Measurements from ENCODE around the gene NECAP2. TPM values are rescaled to one million over a fixed set of nuclear protein-coding genes. Genes with fewer than 3 reads are reported as not detected.

The NECAP2 gene
- total and polyA plus RNA-seq, 4 experiments from 2014 or later: 154 to 341 (median 204) TPM

DNA sequence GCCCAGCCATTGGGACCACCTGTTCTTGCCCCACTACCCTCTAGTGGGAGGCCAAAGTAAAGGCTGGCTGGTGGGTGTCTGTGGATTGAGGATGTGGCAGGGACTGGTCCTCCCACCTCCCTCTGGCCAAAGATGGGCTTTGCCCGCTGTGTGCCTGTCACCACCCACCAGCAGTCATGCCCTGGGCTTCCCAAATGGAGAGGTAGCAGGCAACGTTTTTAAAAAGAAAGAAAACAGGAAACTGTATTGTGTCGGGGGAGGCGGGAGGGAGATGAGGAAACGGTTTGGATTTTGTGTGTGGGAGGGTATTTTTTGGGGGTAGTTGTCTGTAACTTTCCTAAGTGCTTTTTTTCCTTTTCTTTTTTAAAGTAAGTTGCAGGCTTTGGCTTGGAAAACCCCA, 43.4 kb upstream of the NECAP2 start:
- no peaks in the 10 kb centered on the region for H3K27me3 Mint-ChIP-seq
- Histone ChIP-seq H3K36me3 (ENCODE audit: insufficient read depth, low read length) (peaks cover 55% of the 10 kb centered on the region), H3K4me1 (ENCODE audit: insufficient read depth, low read length) (peaks cover 4% of the 10 kb centered on the region), H3K4me3 (ENCODE audit: low read length in 2 of 2) (no peak overlapping the region), H3K27me3 (ENCODE audit: insufficient read depth, low read length) (no peaks in the 10 kb centered on the region), H3K27ac (ENCODE audit: low read depth, low read length) (no peak overlapping the region), H3K9me3 (ENCODE audit: control insufficient read depth in 1 of 2, low read length in 2 of 2) (no peaks in the 10 kb centered on the region)
- ChIA-PET POLR2A (ENCODE audit: partially characterized antibody) (no interaction called here), CTCF (ENCODE audit: partially characterized antibody) (no interaction called here)
- no peaks in the 10 kb centered on the region for H3K9me3 Mint-ChIP-seq
- H3K36me3 Mint-ChIP-seq: peaks cover 25 to 61% of the 10 kb centered on the region in 2 donors
- peak overlapping the region in 6 of 7 donors; percentile 35 to 68 (median 45) for H3K27ac Mint-ChIP-seq
- peaks cover 9 to 18% (median 13%) of the 10 kb centered on the region in 4 donors for H3K4me1 Mint-ChIP-seq
- intact Hi-C loops (cut with micrococcal nuclease): no loop called here
- no peak overlapping the region for H3K4me3 Mint-ChIP-seq
- DNase-seq: no peak

DNA sequence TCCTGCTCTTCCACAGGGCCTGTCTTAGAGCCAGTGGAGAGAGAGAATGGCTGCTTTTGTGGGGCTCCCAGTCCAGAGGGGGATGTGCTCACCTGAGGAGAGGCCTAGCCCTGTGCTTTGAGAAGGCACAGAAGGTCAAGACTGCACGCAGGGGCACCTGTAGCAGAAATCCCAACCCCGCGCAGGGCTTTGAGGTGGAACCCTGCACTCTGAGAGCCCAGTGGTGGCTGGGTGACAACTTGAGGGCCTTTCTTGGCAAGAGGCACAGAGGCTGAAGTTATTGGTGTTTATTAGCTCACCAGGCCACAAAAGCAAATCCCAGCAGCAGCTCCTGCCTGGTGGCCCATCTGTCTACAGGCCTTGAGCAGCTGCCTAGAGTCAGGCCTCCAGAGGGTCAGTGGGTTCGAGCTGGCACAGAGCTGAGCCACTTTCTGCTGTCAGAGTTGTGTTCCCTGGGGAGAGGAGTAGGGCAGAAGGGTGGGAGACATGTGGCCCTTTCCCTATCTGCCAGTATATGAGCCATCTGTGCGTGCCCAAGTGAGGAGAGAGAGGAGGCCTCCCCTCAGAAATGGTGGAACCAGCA, 42.1 kb upstream of the NECAP2 start:
- CTCF ChIA-PET (ENCODE audit: partially characterized antibody): no interaction called here
- no peaks in the 10 kb centered on the region for H3K27me3 Mint-ChIP-seq
- Histone ChIP-seq H3K9me3 (ENCODE audit: control insufficient read depth in 1 of 2, low read length in 2 of 2) (no peaks in the 10 kb centered on the region), H3K36me3 (ENCODE audit: insufficient read depth, low read length) (peaks cover 41% of the 10 kb centered on the region), H3K4me3 (ENCODE audit: low read length in 2 of 2) (no peak overlapping the region), H3K4me1 (ENCODE audit: insufficient read depth, low read length) (no peaks in the 10 kb centered on the region), H3K27ac (ENCODE audit: low read depth, low read length) (no peak overlapping the region), H3K27me3 (ENCODE audit: insufficient read depth, low read length) (no peaks in the 10 kb centered on the region)
- H3K36me3 Mint-ChIP-seq: peaks cover 18 to 50% of the 10 kb centered on the region in 2 donors
- intact Hi-C loops (cut with micrococcal nuclease): no loop called here
- H3K9me3 Mint-ChIP-seq: peaks cover 0 to under 1% (median 0%) of the 10 kb centered on the region in 8 donors
- peaks cover 0 to 7% (median 3%) of the 10 kb centered on the region in 4 donors for H3K4me1 Mint-ChIP-seq
- DNase-seq: no peak
- H3K4me3 Mint-ChIP-seq: no peak overlapping the region
- H3K27ac Mint-ChIP-seq: peak overlapping the region in 4 of 7 donors; percentile 12 to 41 (median 20)
- POLR2A ChIA-PET (ENCODE audit: partially characterized antibody): no interaction called here

DNA sequence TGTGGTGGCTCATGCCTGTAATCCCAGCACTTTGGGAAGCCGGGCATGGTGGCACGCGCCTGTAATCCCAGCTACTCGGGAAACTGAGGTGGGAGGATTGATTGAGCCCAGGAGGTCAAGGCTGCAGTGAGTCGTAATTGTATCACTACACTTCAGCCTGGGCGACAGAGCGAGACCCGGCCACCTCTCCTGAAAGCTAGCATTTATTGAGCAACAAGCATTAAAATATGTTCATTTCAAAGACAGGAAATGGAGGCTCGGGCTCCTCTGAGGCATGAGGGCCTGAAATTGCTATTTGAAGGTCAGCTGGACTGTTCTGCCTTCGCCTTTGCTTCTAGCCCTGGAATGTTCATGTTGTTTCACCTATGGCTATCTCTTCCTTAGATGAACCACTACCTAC, 37.8 kb upstream of the NECAP2 start:
- Histone ChIP-seq H3K27ac (ENCODE audit: low read depth, low read length) (no peak overlapping the region), H3K4me3 (ENCODE audit: low read length in 2 of 2) (no peak overlapping the region), H3K9me3 (ENCODE audit: control insufficient read depth in 1 of 2, low read length in 2 of 2) (no peaks in the 10 kb centered on the region), H3K27me3 (ENCODE audit: insufficient read depth, low read length) (no peaks in the 10 kb centered on the region), H3K36me3 (ENCODE audit: insufficient read depth, low read length) (peaks cover 4% of the 10 kb centered on the region), H3K4me1 (ENCODE audit: insufficient read depth, low read length) (no peaks in the 10 kb centered on the region)
- H3K4me3 Mint-ChIP-seq: no peak overlapping the region
- no peak for DNase-seq
- H3K9me3 Mint-ChIP-seq: peaks cover 0 to 1% (median 0%) of the 10 kb centered on the region in 8 donors
- intact Hi-C loops (cut with micrococcal nuclease): no loop called here
- CTCF ChIA-PET (ENCODE audit: partially characterized antibody): no interaction called here
- no peak overlapping the region for H3K27ac Mint-ChIP-seq
- H3K4me1 Mint-ChIP-seq: peaks cover 0 to 3% (median under 1%) of the 10 kb centered on the region in 4 donors
- H3K27me3 Mint-ChIP-seq: no peaks in the 10 kb centered on the region
- POLR2A ChIA-PET (ENCODE audit: partially characterized antibody): no interaction called here
- H3K36me3 Mint-ChIP-seq: peaks cover 3 to 12% of the 10 kb centered on the region in 2 donors

DNA sequence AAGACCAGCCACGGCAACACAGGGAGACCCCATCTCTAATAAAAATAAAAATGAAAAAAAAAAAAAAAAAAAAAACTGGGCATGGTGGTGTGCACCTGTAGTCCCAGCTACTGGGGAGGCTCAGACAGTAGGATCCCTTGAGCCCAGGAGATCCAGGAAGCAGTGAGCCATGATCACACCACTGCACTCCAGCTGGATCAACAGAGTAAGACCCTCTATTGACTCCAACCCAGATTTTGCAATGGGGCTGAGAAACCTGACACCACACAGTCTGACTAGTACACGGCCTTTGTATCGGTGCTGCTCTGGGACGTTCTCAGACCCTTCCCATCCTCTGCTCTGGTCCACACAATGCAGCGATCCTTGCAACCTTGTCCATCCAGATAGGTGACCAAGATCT, 35.1 kb upstream of the NECAP2 start:
- H3K4me3 Mint-ChIP-seq: no peak overlapping the region
- H3K27me3 Mint-ChIP-seq: no peaks in the 10 kb centered on the region
- H3K27ac ChIP-seq (ENCODE audit: low read depth, low read length): no peak overlapping the region
- H3K27me3 ChIP-seq (ENCODE audit: insufficient read depth, low read length): no peaks in the 10 kb centered on the region
- no peaks in the 10 kb centered on the region for H3K36me3 ChIP-seq (ENCODE audit: insufficient read depth, low read length)
- H3K9me3 ChIP-seq (ENCODE audit: control insufficient read depth in 1 of 2, low read length in 2 of 2): no peaks in the 10 kb centered on the region
- H3K27ac Mint-ChIP-seq: peak overlapping the region in 1 of 7 donors; percentile 31
- CTCF ChIA-PET (ENCODE audit: partially characterized antibody): interaction anchor here (0.7 kb wide), 1 partner anchor 826 kb away, joined by 3 read pairs; no protein-coding TSS in a partner anchor
- no peak overlapping the region for H3K4me3 ChIP-seq (ENCODE audit: low read length in 2 of 2)
- POLR2A ChIA-PET (ENCODE audit: partially characterized antibody): no interaction called here
- intact Hi-C loops (cut with micrococcal nuclease): no loop called here
- H3K4me1 ChIP-seq (ENCODE audit: insufficient read depth, low read length): no peaks in the 10 kb centered on the region
- H3K36me3 Mint-ChIP-seq: no peaks in the 10 kb centered on the region
- H3K9me3 Mint-ChIP-seq: peaks cover 0 to 1% (median 0%) of the 10 kb centered on the region in 8 donors
- DNase-seq: no peak
- peaks cover 0 to 2% (median under 1%) of the 10 kb centered on the region in 4 donors for H3K4me1 Mint-ChIP-seq

DNA sequence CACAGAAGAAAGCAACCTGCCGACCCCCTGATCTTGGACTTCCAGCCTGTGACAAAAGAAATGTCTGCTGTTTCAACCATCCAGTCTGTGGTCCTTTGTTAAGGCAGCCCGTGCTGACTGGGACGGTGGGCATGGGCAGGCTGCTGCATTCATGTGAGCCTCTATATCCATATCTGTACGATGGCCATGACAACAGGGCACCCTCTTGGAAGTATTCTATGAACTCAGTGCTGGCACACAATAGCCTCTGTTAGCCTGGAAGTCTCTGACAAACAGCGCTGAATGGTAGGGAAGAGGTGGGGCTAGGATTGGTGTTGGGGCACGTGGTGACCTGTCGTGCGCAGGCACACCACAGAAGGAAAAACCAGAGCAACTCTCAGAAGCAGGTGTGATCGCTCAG, 33.7 kb upstream of the NECAP2 start:
- Mint-ChIP-seq H3K4me3 (no peak overlapping the region), H3K9me3 (peaks cover 0 to 3% (median 0%) of the 10 kb centered on the region in 8 donors), H3K27me3 (no peaks in the 10 kb centered on the region), H3K36me3 (no peaks in the 10 kb centered on the region), H3K4me1 (peaks cover 0 to 1% (median 0%) of the 10 kb centered on the region in 4 donors), H3K27ac (peak overlapping the region in 1 of 7 donors; percentile 50)
- Histone ChIP-seq H3K27ac (ENCODE audit: low read depth, low read length) (no peak overlapping the region), H3K4me3 (ENCODE audit: low read length in 2 of 2) (no peak overlapping the region), H3K36me3 (ENCODE audit: insufficient read depth, low read length) (no peaks in the 10 kb centered on the region), H3K9me3 (ENCODE audit: control insufficient read depth in 1 of 2, low read length in 2 of 2) (no peaks in the 10 kb centered on the region), H3K27me3 (ENCODE audit: insufficient read depth, low read length) (no peaks in the 10 kb centered on the region), H3K4me1 (ENCODE audit: insufficient read depth, low read length) (no peaks in the 10 kb centered on the region)
- no peak for DNase-seq
- POLR2A ChIA-PET (ENCODE audit: partially characterized antibody): no interaction called here
- CTCF ChIA-PET (ENCODE audit: partially characterized antibody): no interaction called here
- intact Hi-C loops (cut with micrococcal nuclease): no loop called here

DNA sequence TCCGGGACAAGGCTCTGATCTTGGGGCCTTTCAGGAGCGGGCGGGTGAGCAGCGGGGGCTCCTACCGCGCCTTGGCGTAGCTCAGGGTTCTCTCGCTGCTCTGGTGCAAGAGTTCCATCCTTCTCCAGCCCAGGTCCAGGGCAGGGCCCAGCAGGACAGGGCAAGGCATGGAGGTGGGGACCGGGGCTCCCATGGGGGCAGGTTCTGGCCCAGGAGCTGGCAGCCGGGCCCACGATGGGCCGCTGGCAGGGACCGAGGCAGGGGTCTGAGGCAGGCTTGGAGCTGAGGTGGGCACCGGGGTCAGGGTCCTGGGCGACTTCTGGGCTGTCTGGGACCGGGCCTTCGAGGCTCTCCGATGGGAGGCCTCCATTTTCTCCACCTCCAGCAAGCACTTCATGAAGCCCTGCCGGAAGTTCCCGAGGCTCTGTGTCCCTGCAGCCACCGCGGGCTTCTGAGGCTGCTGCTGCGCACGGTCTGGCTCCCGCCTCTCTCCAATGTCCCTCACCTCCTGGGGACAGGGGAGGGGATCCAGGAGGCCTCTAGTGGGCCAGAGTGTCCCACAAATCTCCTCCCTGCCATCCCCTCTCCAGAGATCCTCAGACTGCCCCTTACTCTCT, 30.9 kb upstream of the NECAP2 start:
- no peaks in the 10 kb centered on the region for H3K9me3 ChIP-seq (ENCODE audit: control insufficient read depth in 1 of 2, low read length in 2 of 2)
- ChIA-PET POLR2A (ENCODE audit: partially characterized antibody) (no interaction called here), CTCF (ENCODE audit: partially characterized antibody) (no interaction called here)
- Mint-ChIP-seq H3K9me3 (peaks cover 0 to 2% (median 0%) of the 10 kb centered on the region in 8 donors), H3K27me3 (no peaks in the 10 kb centered on the region), H3K4me3 (no peak overlapping the region), H3K27ac (peak overlapping the region in 1 of 7 donors; percentile 62), H3K4me1 (peaks cover 0 to 1% (median 0%) of the 10 kb centered on the region in 4 donors), H3K36me3 (no peaks in the 10 kb centered on the region)
- H3K4me1 ChIP-seq (ENCODE audit: insufficient read depth, low read length): no peaks in the 10 kb centered on the region
- no peaks in the 10 kb centered on the region for H3K27me3 ChIP-seq (ENCODE audit: insufficient read depth, low read length)
- no peak for DNase-seq
- no peak overlapping the region for H3K4me3 ChIP-seq (ENCODE audit: low read length in 2 of 2)
- no peak overlapping the region for H3K27ac ChIP-seq (ENCODE audit: low read depth, low read length)
- no peaks in the 10 kb centered on the region for H3K36me3 ChIP-seq (ENCODE audit: insufficient read depth, low read length)
- intact Hi-C loops (cut with micrococcal nuclease): no loop called here

DNA sequence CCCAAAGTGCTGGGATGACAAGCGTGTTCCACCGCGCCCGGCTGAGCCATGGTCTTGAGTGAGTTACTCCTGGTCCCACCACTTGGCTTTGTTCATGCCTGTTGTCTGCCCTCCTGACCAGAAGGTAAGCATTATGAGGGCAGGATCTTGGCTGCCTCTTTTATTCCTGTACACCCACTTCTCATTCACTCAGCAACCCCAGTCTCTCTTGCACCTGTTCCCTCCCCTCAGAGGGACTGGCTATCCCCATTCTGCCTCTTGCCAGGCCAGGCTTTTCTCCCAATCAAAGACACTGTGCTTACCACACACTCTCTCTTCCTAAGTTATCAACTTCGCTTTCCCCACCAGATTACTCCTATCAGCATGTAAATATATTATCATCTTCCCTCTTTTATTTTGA, 29.7 kb upstream of the NECAP2 start:
- Histone ChIP-seq H3K4me3 (ENCODE audit: low read length in 2 of 2) (no peak overlapping the region), H3K36me3 (ENCODE audit: insufficient read depth, low read length) (no peaks in the 10 kb centered on the region), H3K27ac (ENCODE audit: low read depth, low read length) (no peak overlapping the region), H3K9me3 (ENCODE audit: control insufficient read depth in 1 of 2, low read length in 2 of 2) (no peaks in the 10 kb centered on the region), H3K27me3 (ENCODE audit: insufficient read depth, low read length) (no peaks in the 10 kb centered on the region), H3K4me1 (ENCODE audit: insufficient read depth, low read length) (no peaks in the 10 kb centered on the region)
- no peaks in the 10 kb centered on the region for H3K36me3 Mint-ChIP-seq
- H3K27me3 Mint-ChIP-seq: no peaks in the 10 kb centered on the region
- ChIA-PET CTCF (ENCODE audit: partially characterized antibody) (no interaction called here), POLR2A (ENCODE audit: partially characterized antibody) (no interaction called here)
- no peak overlapping the region for H3K4me3 Mint-ChIP-seq
- no peak for DNase-seq
- intact Hi-C loops (cut with micrococcal nuclease): no loop called here
- no peaks in the 10 kb centered on the region for H3K4me1 Mint-ChIP-seq
- H3K9me3 Mint-ChIP-seq: peaks cover 0 to 2% (median 0%) of the 10 kb centered on the region in 8 donors
- peak overlapping the region in 1 of 7 donors; percentile 30 for H3K27ac Mint-ChIP-seq
